ENCODE measurements around the gene MBOAT2.

DNA sequence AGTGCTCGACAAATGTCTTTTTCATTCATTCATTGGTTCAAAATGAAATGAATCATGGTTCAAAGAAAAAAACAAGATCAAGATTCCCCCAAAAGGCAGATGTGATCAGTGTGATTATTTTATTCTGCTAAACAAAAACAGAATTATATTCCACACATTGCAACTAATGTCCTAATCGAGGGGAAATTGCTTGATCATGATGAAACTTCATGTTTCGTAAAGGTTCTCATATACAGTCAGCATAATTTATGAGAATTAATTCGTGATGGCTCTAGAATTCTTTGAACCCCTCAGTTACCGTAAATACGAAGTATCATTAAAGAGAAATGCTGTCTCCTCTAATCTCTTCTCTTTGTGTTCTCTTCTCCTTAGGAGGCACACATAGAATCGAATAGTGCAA, 42.1 kb upstream of the MBOAT2 start:
- TF ChIP-seq POLR2AphosphoS5 (IDR thresholded peaks at IDR 0.05; ENCODE audit: low read depth, low read length) (no peak), POLR2A (IDR thresholded peaks at IDR 0.05; ENCODE audit: low read depth, low read length) (no peak)
